ENCODE results near the gene PPIG. TPM values are rescaled to one million over a fixed set of nuclear protein-coding genes. Genes with fewer than 3 reads are reported as not detected.
"Not testable (repeated sequence)": the region's sequence is repeated elsewhere in the genome, so short reads cannot be mapped to it uniquely, and the experiment has no call there.

The PPIG gene
- 14.8 and 25.1 TPM in 2 replicates for polyA plus RNA-seq (2014; cell fraction: cytosol; rRNA removed)
- polyA plus RNA-seq (2014; cell fraction: nucleus; rRNA removed), result 34.6 and 41.5 TPM in 2 replicates

- peak; percentile 91 for DNase-seq (ENCODE audit: low spot score)
These were observed at the start of gene PPIG for GRCh38 chr2:169584005-169584877. TSS of gene PPIG (plus strand) at chr2:169584351. CDS start at chr2:169604042, 19,691 bp downstream.

GRCh38 chr2:169539460-169539859, 44.7 kb upstream of the PPIG start:
- DNase-seq (ENCODE audit: low spot score), result not testable (repeated sequence)

DNA sequence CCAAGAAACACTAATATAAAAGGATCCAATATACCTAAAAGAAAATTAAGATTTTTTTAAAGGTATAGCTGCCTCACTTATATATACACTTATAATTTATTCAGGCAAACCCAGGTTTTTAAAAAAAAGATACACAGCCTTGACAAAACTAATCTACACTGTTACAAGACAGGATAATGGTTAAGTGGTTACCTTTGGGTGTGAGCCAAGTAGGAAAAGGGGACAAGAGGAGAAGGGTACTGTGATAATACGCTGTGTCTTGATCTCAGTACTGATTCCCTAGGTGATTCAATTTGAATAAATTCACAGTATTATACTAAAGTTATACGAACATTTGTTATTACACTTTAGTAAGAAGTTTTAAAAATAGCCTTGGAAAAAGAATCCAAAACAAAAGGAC, 44.0 kb upstream of the PPIG start:
- no peak for DNase-seq (ENCODE audit: low spot score)

- DNase-seq (ENCODE audit: low spot score), result no peak
These were observed 41.7 kb upstream of the PPIG start for GRCh38 chr2:169542433-169542832.

GRCh38 chr2:169546756-169547155, 37.4 kb upstream of the PPIG start:
- no peak for DNase-seq (ENCODE audit: low spot score)

- DNase-seq (ENCODE audit: low spot score), result no peak
These were observed 22.8 kb upstream of the PPIG start for GRCh38 chr2:169561364-169561763.

- not testable (repeated sequence) for DNase-seq (ENCODE audit: low spot score)
These were observed 22.1 kb upstream of the PPIG start for GRCh38 chr2:169562084-169562483.

DNA sequence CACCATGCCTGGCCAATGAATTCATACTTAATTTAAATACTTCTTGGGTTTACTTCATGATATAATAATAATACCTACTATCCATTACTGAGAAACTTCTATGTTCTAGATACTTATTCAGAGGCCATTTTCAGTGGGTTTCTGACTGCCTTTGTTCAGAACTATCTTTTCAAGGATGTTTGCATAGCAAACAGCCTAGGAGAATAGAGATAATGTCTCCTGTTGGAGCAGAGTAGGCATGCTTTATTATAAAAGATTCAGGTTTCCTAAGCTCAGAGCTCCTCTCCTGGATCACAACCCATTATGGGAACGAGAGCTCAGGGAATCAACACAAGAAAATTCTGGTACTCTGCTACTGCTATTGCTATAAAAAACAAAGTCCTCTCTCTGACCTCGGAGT, 21.6 kb upstream of the PPIG start:
- DNase-seq (ENCODE audit: low spot score), result no peak

DNA sequence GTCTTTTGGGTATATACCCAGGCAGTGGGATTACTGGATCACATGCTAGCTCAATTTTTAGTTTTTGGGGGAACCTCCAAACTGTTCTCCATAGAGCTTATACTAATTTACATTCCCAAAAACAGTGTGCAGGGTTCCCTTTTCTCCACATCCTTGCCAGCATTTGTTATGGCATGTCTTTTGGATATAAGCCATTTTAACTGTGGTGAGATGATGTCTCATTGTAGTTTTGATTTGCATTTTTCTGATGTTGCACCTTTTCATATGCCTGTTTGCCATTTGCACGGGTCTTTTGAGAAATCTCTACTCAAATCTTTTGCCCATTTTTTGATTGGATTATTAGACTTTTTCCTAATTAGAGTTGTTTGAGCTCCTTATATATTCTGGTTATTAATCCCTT, 18.5 kb upstream of the PPIG start:
- no peak for DNase-seq (ENCODE audit: low spot score)

GRCh38 chr2:169569948-169570347, 14.2 kb upstream of the PPIG start:
- DNase-seq (ENCODE audit: low spot score), result no peak

- DNase-seq (ENCODE audit: low spot score), result not testable (repeated sequence)
These were observed 13.4 kb upstream of the PPIG start for GRCh38 chr2:169570752-169571151.

DNA sequence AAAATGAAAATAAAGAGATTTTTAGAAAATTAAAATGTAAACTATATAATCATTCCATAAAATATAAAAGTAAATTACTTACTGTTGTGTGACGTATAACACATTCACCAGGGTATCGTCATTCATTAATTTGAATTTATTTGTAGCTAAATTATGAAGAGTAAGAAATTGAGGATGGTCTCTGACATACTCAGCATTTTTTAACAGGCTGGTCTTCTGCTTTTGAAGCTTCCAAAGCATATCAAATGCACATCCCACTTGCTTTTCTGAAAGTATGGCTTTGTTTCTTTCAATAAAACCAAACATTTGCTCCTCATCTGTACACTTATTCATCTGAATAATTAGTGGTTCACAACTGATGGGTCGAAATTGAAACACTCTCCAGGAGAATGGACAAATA, 12.6 kb upstream of the PPIG start:
- DNase-seq (ENCODE audit: low spot score), result no peak

DNA sequence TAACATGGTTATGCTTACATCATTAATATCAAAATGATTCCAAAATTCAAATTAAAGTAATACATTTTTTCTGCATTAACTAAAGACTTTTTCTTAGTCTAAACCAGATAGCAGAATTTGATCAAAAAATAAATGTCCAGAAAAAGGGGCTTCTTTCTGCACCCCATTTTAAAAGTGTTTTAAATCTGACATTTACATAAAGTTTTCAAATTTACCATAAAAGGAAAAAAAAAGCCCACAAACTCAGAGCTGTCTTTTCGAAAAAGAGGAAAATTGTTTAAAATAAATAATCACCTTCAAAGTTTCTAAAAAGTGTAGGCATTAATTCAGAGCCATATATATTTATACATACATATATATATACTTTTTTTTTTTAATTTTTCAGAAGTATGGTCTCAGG, 12.0 kb upstream of the PPIG start:
- no peak for DNase-seq (ENCODE audit: low spot score)

- no peak for DNase-seq (ENCODE audit: low spot score)
These were observed 11.4 kb upstream of the PPIG start for GRCh38 chr2:169572821-169573159.

DNA sequence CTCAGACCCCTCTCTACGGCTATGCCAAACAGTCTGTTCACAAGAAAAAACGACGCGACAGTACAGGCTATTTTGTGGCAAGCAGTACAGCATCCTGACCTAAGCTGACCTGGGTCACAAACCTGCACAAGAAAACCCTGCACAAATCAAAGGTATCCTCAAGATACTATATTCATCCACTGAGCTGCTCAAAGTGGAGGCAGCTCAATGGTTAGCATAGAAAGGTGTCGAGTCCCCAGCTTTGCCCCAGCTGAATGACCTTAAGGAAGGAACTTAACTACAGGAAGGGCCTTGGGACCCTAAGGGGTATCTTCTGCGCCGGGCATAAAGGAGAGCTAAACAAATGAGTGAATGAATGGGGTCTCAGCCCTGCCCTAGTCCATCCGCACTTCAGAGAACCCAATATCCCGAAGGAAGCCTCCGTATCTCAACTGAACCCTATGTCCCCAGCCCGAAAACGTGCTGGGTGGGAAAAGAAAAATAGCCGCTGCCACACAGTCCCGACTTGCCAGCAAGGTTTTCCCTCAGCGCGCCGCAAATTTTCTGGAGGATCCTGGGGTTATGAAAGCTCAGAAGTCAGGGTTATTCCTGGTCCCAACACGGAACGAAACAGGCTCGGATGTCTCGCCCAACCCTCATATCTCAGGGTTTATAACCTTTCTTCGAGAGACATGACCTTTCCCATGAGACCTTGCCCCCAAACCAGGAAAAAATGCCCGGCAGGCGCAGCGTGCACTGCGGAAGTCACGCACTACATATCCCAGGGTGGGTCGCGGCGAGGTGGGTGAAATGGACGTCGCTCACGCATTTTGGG, 10.8 kb upstream of the PPIG start, which contains the start of gene FASTKD1:
TSS of gene FASTKD1 (minus strand) at position 706 of the 814 bp plus-strand sequence. CDS start 1,836 bp downstream, outside the sequence.
- peak; percentile 95 for DNase-seq (ENCODE audit: low spot score)

- DNase-seq (ENCODE audit: low spot score), result peak; percentile 16
These were observed 10.2 kb upstream of the PPIG start for GRCh38 chr2:169573974-169574299.

GRCh38 chr2:169574539-169574938, 9.6 kb upstream of the PPIG start:
- not testable (repeated sequence) for DNase-seq (ENCODE audit: low spot score)

DNA sequence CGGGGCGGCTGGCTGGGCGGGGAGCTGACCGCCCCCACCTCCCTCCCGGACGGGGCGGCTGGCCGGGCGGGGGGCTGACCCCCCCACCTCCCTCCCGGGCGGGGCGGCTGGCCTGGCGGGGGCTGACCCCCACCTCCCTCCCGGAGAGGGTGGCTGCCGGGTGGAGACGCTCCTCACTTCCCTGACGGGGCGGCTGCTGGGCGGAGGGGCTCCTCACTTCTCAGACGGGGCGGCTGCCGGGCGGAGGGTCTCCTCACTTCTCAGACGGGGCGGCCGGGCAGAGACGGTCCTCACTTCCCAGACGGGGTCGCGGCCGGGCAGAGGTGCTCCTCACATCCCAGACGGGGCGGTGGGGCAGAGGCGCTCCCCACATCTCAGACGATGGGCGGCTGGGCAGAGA, 8.9 kb upstream of the PPIG start:
- not testable (repeated sequence) for DNase-seq (ENCODE audit: low spot score)

- no peak for DNase-seq (ENCODE audit: low spot score)
These were observed 5.1 kb upstream of the PPIG start for GRCh38 chr2:169579044-169579443.

GRCh38 chr2:169582552-169583266, 1.4 kb upstream of the PPIG start:
- not testable (repeated sequence) for DNase-seq (ENCODE audit: low spot score)

DNA sequence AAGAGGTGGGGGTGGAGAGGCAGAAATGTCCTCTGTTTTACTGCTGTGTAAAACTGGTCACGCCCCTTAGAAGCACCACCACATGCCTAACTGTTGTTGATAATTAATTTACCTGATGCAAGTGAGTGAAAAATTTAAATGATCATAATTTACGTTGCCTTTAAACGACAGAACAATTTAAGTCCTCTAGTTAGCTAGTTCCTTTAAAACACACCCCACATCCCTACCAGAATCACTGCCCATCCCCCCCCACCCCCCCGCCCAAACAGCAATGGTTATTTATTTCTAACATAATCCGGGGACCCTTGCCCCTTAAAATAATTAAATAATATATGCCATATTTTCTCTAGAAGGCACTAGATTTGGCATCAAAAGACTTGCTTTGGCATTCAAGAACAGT, 633 bp upstream of the PPIG start:
- DNase-seq (ENCODE audit: low spot score), result no peak

- DNase-seq (ENCODE audit: low spot score), result no peak
These were observed 1.5 kb downstream of the PPIG start for GRCh38 chr2:169585673-169586072.
